Spleen (tissue), 11 donors: ENCODE data around the gene TOMT. TPM values are rescaled to one million over a fixed set of nuclear protein-coding genes. Genes with fewer than 3 reads are reported as not detected.
A peak's percentile ranks its signal among the peaks of the same experiment; 100 is the strongest.
"Not testable (repeated sequence)": the region's sequence is repeated elsewhere in the genome, so short reads cannot be mapped to it uniquely, and the experiment has no call there.

ENCODE experiments used
- DNase-seq: peaks from one replicate; pipeline ENCODE4 v3.0.0-alpha.2; 2020
- H3K27ac ChIP-seq, 8 donors: fragments of 200-600 bp; sonication (generic) in 7 of 8; 1 replicate in 4 of 8; 2 replicates in 4 of 8; pipeline versions ENCODE4 v1.5.0 to v1.8.0; 2016 to 2021; ENCODE audit warnings: inconsistent platforms in 4 of 8, mild to moderate bottlenecking in 4 of 8, moderate library complexity in 1 of 8
- H3K27me3 ChIP-seq, 7 donors: fragments of 200-600 bp; sonication (generic) in 6 of 7; replicated peaks in 1 of 7; 1 replicate in 4 of 7; 2 replicates in 3 of 7; pipeline versions ENCODE4 v1.5.0 to v1.8.0; 2016 to 2021; ENCODE audit warnings: inconsistent platforms in 3 of 7, mild to moderate bottlenecking in 1 of 7
- H3K36me3 ChIP-seq, 6 donors: fragments of 200-600 bp; sonication (generic) in 5 of 6; 1 replicate in 4 of 6; 2 replicates in 2 of 6; pipeline versions ENCODE4 v1.5.0 to v1.8.0; 2016 to 2021; ENCODE audit warnings: inconsistent platforms in 2 of 6
- H3K4me1 ChIP-seq, 6 donors: fragments of 200-600 bp; sonication (generic) in 5 of 6; 1 replicate in 3 of 6; 2 replicates in 3 of 6; pipeline versions ENCODE4 v1.5.0 to v1.8.0; 2016 to 2021; ENCODE audit warnings: inconsistent platforms in 3 of 6
- H3K4me3 ChIP-seq, 8 donors: fragments of 200-600 bp; sonication (generic) in 7 of 8; 1 replicate in 4 of 8; 2 replicates in 4 of 8; pipeline versions ENCODE4 v1.5.0 to v1.8.0; 2016 to 2021; ENCODE audit warnings: inconsistent platforms in 4 of 8, mild to moderate bottlenecking in 4 of 8, moderate library complexity in 2 of 8
- H3K9me3 ChIP-seq, 8 donors: fragments of 200-600 bp; sonication (generic) in 7 of 8; 1 replicate in 4 of 8; 2 replicates in 4 of 8; pipeline versions ENCODE4 v1.5.0 to v1.8.0; 2016 to 2021; ENCODE audit warnings: inconsistent platforms in 4 of 8
- POLR2A ChIP-seq, 3 donors: fragments of 450-650 bp; IDR thresholded peaks; one replicate each; pipeline ENCODE4 v1.5.1; 2017; ENCODE audit warnings: antibody characterized with exemption in 3 of 3, mild to moderate bottlenecking in 1 of 3
- POLR2AphosphoS5 ChIP-seq, 3 donors: sonication (generic); formaldehyde crosslinking; IDR thresholded peaks; one replicate each; pipeline ENCODE4 v1.5.1; 2017; ENCODE audit warnings: antibody characterized with exemption in 3 of 3
- WGBS, 5 donors: extraction: QIAGEN DNeasy Blood & Tissue Kit in 3 of 5; methylation state at CpG; one replicate each; pipeline versions ENCODE4 v1.1.5 to v1.1.7; 2013 to 2018; 5-methylcytosine and 5-hydroxymethylcytosine counted together
- intact Hi-C: fragments of 100-400 bp; cut with DNase I; formaldehyde crosslinking; loops from one replicate; pipeline ENCODE4 v1.15.0; 2023; ENCODE audit warnings: low total_unique reads
- polyA plus RNA-seq, 3 donors: library from polyadenylated mRNA; stranded (reverse); fragments of 200-250 nt; gene quantifications; one replicate each; pipeline ENCODE4 v1.2.1, GENCODE V29; 2013
- total RNA-seq, 7 donors: library from RNA; depleted of rRNA in 3 of 7; stranded (reverse); fragments of >200 nt in 3 of 7; fragmentation: NEBNext Ultra II Directional in 4 of 7; extraction: Animal tissue kit (Norgen Biotek cat#: 25700) in 4 of 7; gene quantifications; one replicate each; pipeline versions ENCODE4 v1.1.0 to v1.2.1, GENCODE V29; 2016 to 2021
- TF ChIP-seq, protein P1 (sequence below), 11 experiments: fragments of 200-600 bp in 7 of 11; fragments of 450-650 bp in 4 of 11; sonication (generic) in 4 of 11; IDR thresholded peaks in 8 of 11; conservative IDR thresholded peaks in 3 of 11; 1 replicate in 7 of 11; 2 replicates in 4 of 11; pipeline versions ENCODE4 v1.4.0 to v1.8.0; 2016 to 2021; ENCODE audit warnings: antibody characterized with exemption in 11 of 11, inconsistent platforms in 4 of 11, mild to moderate bottlenecking in 1 of 11
- donor health status: healthy with polysubstance abuse.
- donor health status: DM: no; HTN: no; CAD: no; lungs with moderate emphysema.
- donor health status: DM: no; HTN: no; CAD: no.
- donor health status: Bipolar disorder and iron deficiency.
- donor health status: healthy.
- donor health status: DM: no; HTN: no; CAD: no.
- donor health status: DM: yes; HTN: yes; CAD: no.

The TOMT gene
- total and polyA plus RNA-seq, 10 donors = not detected

DNA sequence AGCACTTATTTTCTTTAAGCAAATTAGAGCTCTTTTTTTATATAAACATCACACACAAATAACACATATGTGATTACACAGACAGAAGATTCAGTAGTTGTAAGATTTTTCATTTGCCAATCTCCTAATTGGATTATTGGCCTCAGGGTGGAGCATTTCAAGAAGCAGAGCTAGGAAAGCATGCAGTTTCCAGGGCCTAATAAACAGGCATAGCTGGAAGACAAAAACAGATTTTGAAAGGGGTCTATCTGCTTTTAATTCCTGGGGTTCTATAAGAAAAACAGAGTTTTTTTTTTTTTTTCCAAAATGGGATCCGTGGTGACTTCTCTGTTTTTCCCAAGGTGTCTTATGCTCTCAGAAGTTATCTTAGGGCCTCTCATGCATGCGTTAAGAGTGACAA, 22.2 kb downstream of the TOMT start:
- TF ChIP-seq, protein P1, sequence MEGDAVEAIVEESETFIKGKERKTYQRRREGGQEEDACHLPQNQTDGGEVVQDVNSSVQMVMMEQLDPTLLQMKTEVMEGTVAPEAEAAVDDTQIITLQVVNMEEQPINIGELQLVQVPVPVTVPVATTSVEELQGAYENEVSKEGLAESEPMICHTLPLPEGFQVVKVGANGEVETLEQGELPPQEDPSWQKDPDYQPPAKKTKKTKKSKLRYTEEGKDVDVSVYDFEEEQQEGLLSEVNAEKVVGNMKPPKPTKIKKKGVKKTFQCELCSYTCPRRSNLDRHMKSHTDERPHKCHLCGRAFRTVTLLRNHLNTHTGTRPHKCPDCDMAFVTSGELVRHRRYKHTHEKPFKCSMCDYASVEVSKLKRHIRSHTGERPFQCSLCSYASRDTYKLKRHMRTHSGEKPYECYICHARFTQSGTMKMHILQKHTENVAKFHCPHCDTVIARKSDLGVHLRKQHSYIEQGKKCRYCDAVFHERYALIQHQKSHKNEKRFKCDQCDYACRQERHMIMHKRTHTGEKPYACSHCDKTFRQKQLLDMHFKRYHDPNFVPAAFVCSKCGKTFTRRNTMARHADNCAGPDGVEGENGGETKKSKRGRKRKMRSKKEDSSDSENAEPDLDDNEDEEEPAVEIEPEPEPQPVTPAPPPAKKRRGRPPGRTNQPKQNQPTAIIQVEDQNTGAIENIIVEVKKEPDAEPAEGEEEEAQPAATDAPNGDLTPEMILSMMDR (IDR thresholded peaks at IDR 0.05 in 8 of 11, conservative IDR thresholded peaks at IDR 0.05 in 3 of 11) = no peak
- no peak for TF ChIP-seq POLR2AphosphoS5 (IDR thresholded peaks at IDR 0.05)
- no peak for TF ChIP-seq POLR2A (IDR thresholded peaks at IDR 0.05)
- intact Hi-C loops = no loop called here

GRCh38 chr11:72129381-72129780, 23.7 kb downstream of the TOMT start:
- Histone ChIP-seq H3K9me3 (peaks cover 0 to 32% (median 17%) of the 10 kb centered on the region in 8 donors), H3K27ac (no peak overlapping the region), H3K4me3 (no peak overlapping the region), H3K36me3 (no peaks in the 10 kb centered on the region), H3K27me3 (no peaks in the 10 kb centered on the region), H3K4me1 (peaks cover 0 to 16% (median 0%) of the 10 kb centered on the region in 6 donors)
- WGBS, 5 donors = 73 to 92% (median 83%) methylated on average over 3 of the region's 3 CpGs
- intact Hi-C loops = no loop called here
- DNase-seq = no peak
- TF ChIP-seq, protein P1 (IDR thresholded peaks at IDR 0.05 in 8 of 11, conservative IDR thresholded peaks at IDR 0.05 in 3 of 11) = no peak
- TF ChIP-seq POLR2A (IDR thresholded peaks at IDR 0.05) = no peak
- TF ChIP-seq POLR2AphosphoS5 (IDR thresholded peaks at IDR 0.05) = no peak

More for the DNA sequence above, 22.2 kb downstream of the TOMT start:
- peaks cover 0 to 12% (median 0%) of the 10 kb centered on the region in 6 donors for H3K4me1 ChIP-seq
- H3K36me3 ChIP-seq = no peaks in the 10 kb centered on the region
- no peaks in the 10 kb centered on the region for H3K27me3 ChIP-seq
- no peak for DNase-seq
- no peak overlapping the region for H3K27ac ChIP-seq
- 57 to 70% (median 62%) methylated on average over 2 of the region's 2 CpGs for WGBS, 5 donors
- peaks cover 0 to 32% (median 17%) of the 10 kb centered on the region in 8 donors for H3K9me3 ChIP-seq
- H3K4me3 ChIP-seq = no peak overlapping the region

GRCh38 chr11:72132646-72133045, 26.9 kb downstream of the TOMT start:
- TF ChIP-seq, protein P1 (IDR thresholded peaks at IDR 0.05 in 8 of 11, conservative IDR thresholded peaks at IDR 0.05 in 3 of 11) = no peak
- TF ChIP-seq POLR2A (IDR thresholded peaks at IDR 0.05) (no peak), POLR2AphosphoS5 (IDR thresholded peaks at IDR 0.05) (no peak)
- peaks cover 0 to 1% (median 0%) of the 10 kb centered on the region in 6 donors for H3K36me3 ChIP-seq
- intact Hi-C loops = no loop called here
- WGBS, 5 donors = 19 to 45% (median 31%) methylated on average over 2 of the region's 2 CpGs
- H3K9me3 ChIP-seq = peaks cover 0 to 16% (median 13%) of the 10 kb centered on the region in 8 donors
- DNase-seq = no peak
- peaks cover 0 to 16% (median 0%) of the 10 kb centered on the region in 6 donors for H3K4me1 ChIP-seq
- H3K27me3 ChIP-seq = no peaks in the 10 kb centered on the region
- H3K4me3 ChIP-seq = peak overlapping the region in 1 of 8 donors; percentile 31
- peak overlapping the region in 7 of 8 donors; percentile 56 to 90 (median 71) for H3K27ac ChIP-seq

DNA sequence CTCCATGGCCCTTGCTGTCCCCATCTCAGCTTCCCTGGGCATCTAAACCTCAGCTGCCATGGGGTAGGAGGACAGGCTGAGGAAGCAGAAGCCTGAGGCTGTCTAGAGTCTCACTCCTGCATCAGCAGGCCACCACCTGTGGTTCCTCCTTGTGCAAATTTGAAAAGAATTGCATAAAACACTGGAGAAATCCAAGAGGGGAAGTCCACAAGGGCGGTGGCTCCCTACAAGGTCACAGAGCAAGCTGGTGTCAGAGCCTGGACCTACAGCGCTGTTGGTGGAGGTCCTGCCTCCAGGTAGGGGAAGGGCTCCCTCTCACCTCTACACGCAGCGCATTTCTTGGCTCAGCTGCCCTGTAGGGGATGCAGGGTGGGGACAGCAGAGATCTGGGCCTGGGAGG, 29.7 kb downstream of the TOMT start, which contains the start of gene FOLR3:
Gene FOLR3, plus strand, starts transcription at position 253 of the 400 bp plus-strand sequence. CDS start 228 bp downstream, outside the sequence.
- 60 to 87% (median 61%) methylated on average over 2 to 4 of the region's 4 CpGs for WGBS, 5 donors
- TF ChIP-seq POLR2AphosphoS5 (IDR thresholded peaks at IDR 0.05) = peak; percentile 15 to 55 (median 53)
- peak; percentile 85 for DNase-seq
- H3K27ac ChIP-seq = peak within 1 kb of the TSS in 7 of 8 donors; percentile 58 to 90 (median 84)
- H3K36me3 ChIP-seq = peaks cover 0 to 27% (median 0%) of the 10 kb centered on the region in 6 donors
- H3K4me3 ChIP-seq = peak within 1 kb of the TSS in 6 of 8 donors; percentile 11 to 61 (median 15)
- H3K9me3 ChIP-seq, intact Hi-C loops, H3K27me3 ChIP-seq: not testable (repeated sequence)
- H3K4me1 ChIP-seq = peaks cover 0 to 22% (median 0%) of the 10 kb centered on the region in 6 donors
